Lower lobe of right lung (tissue), 2 donors: ENCODE results near the gene PDE4D. TPM values are rescaled to one million over a fixed set of nuclear protein-coding genes. Genes with fewer than 3 reads are reported as not detected.

Experiments used
- ATAC-seq, 2 donors: fragments of 200-7000 bp; cut with Tn5 transposase; one replicate each; pipeline ENCODE4 v1.9.1; 2020 to 2022; ENCODE audit warnings: mild to moderate bottlenecking in 2 of 2, moderate library complexity in 2 of 2
- DNase-seq: peaks from one replicate; pipeline ENCODE4 v3.0.0-alpha.2; 2020
- H3K27ac ChIP-seq: fragments of 200-600 bp; one replicate; pipeline ENCODE4 v1.8.0; 2022
- H3K27me3 ChIP-seq: fragments of 200-600 bp; one replicate; pipeline ENCODE4 v1.8.0; 2022; ENCODE audit warnings: low read depth
- H3K36me3 ChIP-seq: fragments of 200-600 bp; one replicate; pipeline ENCODE4 v1.8.0; 2022; ENCODE audit warnings: mild to moderate bottlenecking
- H3K4me1 ChIP-seq: fragments of 200-600 bp; one replicate; pipeline ENCODE4 v1.8.0; 2022
- H3K4me3 ChIP-seq: fragments of 200-600 bp; one replicate; pipeline ENCODE4 v1.8.0; 2022; ENCODE audit warnings: mild to moderate bottlenecking
- H3K9me3 ChIP-seq: fragments of 200-600 bp; one replicate; pipeline ENCODE4 v1.8.0; 2022
- intact Hi-C: fragments of 100-400 bp; cut with DNase I; formaldehyde crosslinking; loops from one replicate; pipeline ENCODE4 v1.11.0; 2022
- total RNA-seq: library from RNA; stranded (reverse); fragmentation: NEBNext Ultra II Directional; extraction: Animal tissue kit (Norgen Biotek cat#: 25700); gene quantifications from one replicate; pipeline ENCODE4 v1.2.1, GENCODE V29; 2021
- TF ChIP-seq, protein P1 (sequence below): fragments of 200-600 bp; IDR thresholded peaks from one replicate; pipeline ENCODE4 v1.8.0; 2022; ENCODE audit warnings: antibody characterized with exemption, mild to moderate bottlenecking
- donor health status: DM: no; HTN: yes; CAD: no; lungs with severe emphysema.

The PDE4D gene
- total RNA-seq, 1 donor from 2014 or later, result 71.3 TPM

DNA sequence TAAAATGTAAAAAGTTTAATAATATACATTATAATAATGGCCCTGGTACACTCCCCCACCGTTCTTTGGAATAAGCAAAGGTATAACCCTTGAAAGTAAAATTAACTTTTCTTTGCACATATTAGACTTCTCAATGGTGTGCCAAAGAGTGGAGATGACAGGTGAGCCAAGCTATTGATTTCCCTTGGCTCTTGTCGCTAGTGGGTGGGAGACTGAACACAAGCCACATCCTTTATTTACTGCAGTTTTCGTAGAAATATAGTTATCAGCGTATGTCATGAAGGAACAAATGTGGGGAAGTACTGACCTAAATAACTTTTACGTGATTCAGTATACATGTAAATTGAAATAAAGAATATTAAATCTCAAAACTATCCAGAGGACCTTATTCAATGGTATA, 761.4 kb downstream of the PDE4D start:
- no peak overlapping the region for H3K4me3 ChIP-seq
- no peaks in the 10 kb centered on the region for H3K27me3 ChIP-seq
- DNase-seq (no peak), ATAC-seq (no peak)
- H3K36me3 ChIP-seq, result no peaks in the 10 kb centered on the region
- H3K4me1 ChIP-seq, result peaks cover 10% of the 10 kb centered on the region
- intact Hi-C loops, result no loop called here
- TF ChIP-seq, protein P1, sequence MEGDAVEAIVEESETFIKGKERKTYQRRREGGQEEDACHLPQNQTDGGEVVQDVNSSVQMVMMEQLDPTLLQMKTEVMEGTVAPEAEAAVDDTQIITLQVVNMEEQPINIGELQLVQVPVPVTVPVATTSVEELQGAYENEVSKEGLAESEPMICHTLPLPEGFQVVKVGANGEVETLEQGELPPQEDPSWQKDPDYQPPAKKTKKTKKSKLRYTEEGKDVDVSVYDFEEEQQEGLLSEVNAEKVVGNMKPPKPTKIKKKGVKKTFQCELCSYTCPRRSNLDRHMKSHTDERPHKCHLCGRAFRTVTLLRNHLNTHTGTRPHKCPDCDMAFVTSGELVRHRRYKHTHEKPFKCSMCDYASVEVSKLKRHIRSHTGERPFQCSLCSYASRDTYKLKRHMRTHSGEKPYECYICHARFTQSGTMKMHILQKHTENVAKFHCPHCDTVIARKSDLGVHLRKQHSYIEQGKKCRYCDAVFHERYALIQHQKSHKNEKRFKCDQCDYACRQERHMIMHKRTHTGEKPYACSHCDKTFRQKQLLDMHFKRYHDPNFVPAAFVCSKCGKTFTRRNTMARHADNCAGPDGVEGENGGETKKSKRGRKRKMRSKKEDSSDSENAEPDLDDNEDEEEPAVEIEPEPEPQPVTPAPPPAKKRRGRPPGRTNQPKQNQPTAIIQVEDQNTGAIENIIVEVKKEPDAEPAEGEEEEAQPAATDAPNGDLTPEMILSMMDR, result no peak
- H3K27ac ChIP-seq, result no peak overlapping the region
- H3K9me3 ChIP-seq, result no peaks in the 10 kb centered on the region

DNA sequence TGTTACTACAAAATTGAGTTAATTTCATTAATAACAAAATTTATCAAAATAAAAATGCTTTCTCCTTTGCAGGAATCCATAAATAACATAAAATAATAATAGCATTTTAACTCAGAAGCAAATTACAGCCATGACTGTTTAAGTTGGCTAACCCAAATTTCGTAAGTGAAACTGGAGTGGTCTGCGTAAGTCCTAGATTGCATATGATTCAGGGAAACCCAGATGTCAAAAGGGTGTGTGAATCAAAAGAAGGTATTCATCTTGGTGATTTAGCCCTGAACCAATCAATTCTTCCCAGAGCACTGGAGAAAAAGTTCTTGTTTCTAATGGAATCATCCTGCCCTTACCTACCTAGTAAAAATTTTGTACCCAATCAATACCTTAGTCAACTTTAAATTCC, 763.1 kb downstream of the PDE4D start:
- no peaks in the 10 kb centered on the region for H3K9me3 ChIP-seq
- ATAC-seq (no peak), DNase-seq (no peak)
- intact Hi-C loops, result no loop called here
- H3K4me1 ChIP-seq, result peaks cover 26% of the 10 kb centered on the region
- H3K27ac ChIP-seq, result no peak overlapping the region
- H3K27me3 ChIP-seq, result no peaks in the 10 kb centered on the region
- H3K4me3 ChIP-seq, result no peak overlapping the region
- H3K36me3 ChIP-seq, result no peaks in the 10 kb centered on the region
- TF ChIP-seq, protein P1, result no peak

DNA sequence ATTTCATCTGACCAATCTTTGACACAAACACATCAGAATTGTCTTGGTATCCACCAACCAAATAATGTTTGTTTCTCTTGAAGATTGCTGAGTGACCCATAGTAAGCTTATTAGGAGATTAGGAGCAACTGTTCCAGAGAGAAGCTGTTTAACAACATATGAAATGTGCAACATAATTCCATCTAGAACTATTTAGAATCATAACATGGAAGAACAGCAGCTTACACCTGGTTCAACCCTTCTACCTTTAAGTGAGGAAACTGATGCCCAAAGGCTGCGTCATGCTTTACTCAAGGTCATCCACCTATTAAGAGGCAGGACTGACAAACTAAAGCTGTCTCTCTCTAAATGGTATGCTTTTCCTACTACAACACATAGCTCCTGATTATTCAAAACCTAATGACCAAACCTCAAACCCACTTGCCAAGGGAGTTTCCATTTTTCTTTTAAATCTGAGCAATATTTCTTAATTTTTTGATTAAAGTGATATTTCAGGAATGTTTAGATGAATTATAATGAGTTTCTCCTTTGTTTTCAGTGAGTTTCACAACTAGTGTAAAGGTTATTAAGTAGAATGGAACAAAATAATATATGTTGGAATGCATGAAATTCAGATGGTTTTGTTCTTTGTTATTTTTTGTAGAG, 764.8 kb downstream of the PDE4D start:
- Histone ChIP-seq H3K9me3 (no peaks in the 10 kb centered on the region), H3K4me3 (no peak overlapping the region), H3K36me3 (no peaks in the 10 kb centered on the region), H3K4me1 (peaks cover 37% of the 10 kb centered on the region), H3K27ac (peak overlapping the region; percentile 75), H3K27me3 (no peaks in the 10 kb centered on the region)
- TF ChIP-seq, protein P1, result no peak
- ATAC-seq (no peak), DNase-seq (no peak)
- intact Hi-C loops, result no loop called here

DNA sequence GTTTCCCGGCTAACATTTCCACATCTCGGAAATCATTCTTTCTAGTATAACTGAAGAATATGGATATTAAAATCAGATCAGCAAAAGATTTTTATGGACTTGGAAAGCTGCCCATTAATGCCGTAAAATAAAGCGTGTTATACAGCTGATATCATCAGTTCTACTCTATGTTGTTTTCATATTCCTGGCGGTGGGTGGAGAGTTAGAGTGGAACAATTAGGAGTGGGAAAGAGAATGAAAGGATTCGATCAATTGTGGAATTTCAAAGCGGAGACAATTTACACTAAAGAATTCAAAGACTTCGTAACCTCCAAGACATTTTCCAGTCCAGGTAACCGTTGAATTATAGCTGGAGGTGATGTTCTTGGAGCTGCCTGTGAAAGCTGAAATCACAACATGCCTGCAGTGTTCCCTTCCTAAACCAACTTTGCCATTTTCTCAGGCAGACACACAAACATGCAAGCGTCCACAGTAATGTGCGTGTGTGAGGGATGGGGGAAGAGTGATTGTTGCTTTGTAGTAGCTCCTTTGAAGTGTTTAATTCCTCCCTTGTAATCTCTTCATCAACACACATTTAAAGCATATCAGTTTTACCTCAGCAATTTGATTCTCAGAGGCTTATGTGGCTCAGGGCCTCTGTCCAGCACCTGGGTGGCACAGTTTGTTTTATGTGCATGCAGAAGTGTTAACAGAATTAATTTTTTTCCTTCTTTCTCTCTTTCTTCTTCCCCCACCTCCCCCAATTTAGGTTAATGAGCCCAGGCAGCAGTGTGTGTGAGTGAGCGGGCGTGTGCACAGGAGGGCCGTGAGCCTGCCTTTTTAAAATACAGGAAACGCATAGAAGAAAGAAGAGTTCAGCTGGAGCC, 766.6 kb downstream of the PDE4D start:
- intact Hi-C loops, result no loop called here
- Histone ChIP-seq H3K9me3 (no peaks in the 10 kb centered on the region), H3K27ac (peak overlapping the region; percentile 83), H3K27me3 (no peaks in the 10 kb centered on the region), H3K4me3 (peak overlapping the region; percentile 33), H3K36me3 (no peaks in the 10 kb centered on the region), H3K4me1 (peaks cover 41% of the 10 kb centered on the region)
- TF ChIP-seq, protein P1, result no peak
- DNase-seq, result no peak
- peak; percentile 6 to 46 for ATAC-seq

DNA sequence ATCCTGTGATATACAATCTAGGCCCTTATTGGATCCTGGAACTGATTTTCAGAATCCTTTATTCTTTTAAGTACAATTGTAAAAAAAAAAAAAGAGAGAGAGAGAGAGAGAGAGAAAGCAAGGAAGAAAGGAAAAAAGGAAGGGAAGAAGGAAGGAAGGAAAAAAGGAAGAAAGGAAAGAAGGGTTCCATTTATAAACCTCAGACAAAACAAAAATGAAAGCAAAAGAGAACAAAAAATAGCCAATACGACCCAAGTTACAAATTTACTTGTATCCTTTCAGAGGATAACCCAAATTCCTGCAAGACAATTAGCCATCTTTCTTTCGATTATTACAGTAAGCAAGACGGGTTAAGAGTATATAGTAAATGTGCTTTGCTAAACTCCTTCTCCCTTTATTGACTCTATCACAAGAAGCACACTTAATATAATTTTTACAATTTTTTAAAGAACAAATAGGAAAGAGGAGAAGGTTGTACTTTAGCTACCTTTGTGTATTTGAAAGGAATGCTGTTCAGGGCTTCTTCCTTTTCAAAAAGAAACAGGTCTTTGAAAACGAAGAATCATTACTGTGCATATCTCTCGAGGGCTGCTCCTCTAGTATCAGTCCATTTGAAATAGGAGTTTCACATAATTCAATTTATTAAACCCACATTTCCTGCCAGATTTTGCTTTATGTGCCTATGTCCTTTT, 767.4 kb downstream of the PDE4D start:
- no peaks in the 10 kb centered on the region for H3K36me3 ChIP-seq
- H3K27me3 ChIP-seq, result no peaks in the 10 kb centered on the region
- H3K4me1 ChIP-seq, result peaks cover 41% of the 10 kb centered on the region
- no peak for ATAC-seq
- H3K9me3 ChIP-seq, result no peaks in the 10 kb centered on the region
- intact Hi-C loops, result no loop called here
- peak overlapping the region; percentile 33 for H3K4me3 ChIP-seq
- TF ChIP-seq, protein P1, result no peak
- peak overlapping the region; percentile 83 for H3K27ac ChIP-seq
- no peak for DNase-seq
